Dedifferentiated amniotic fluid mesenchymal stem cell (primary cell): ENCODE measurements around the gene PVR.
"Not testable (repeated sequence)": the region's sequence is repeated elsewhere in the genome, so short reads cannot be mapped to it uniquely, and the experiment has no call there.

Source experiments
- DNase-seq: peaks from one replicate; pipeline ENCODE4 v3.0.0-alpha.2; 2016; ENCODE audit errors: extremely low spot score

The PVR gene

DNA sequence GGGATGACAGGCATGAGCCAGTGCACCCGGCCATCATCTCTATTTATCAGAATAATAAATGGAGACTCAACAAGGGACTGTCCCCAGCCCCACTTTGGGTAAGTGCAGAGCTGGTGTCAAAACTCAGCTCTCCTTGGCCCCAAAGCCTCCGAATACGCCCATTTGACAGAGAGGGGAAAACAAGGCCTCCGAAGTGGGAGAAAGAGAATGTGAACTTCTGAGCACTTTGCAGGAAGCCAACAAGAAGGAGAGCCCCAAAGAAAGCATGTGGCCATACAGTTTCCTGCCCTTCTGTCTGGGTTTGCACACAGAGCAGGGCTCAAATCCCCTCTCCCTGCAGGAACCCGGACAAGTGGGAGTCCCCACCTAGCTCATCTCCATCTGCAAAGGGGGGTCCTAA lies 56.8 kb downstream of the PVR start:
- DNase-seq = no peak

DNA sequence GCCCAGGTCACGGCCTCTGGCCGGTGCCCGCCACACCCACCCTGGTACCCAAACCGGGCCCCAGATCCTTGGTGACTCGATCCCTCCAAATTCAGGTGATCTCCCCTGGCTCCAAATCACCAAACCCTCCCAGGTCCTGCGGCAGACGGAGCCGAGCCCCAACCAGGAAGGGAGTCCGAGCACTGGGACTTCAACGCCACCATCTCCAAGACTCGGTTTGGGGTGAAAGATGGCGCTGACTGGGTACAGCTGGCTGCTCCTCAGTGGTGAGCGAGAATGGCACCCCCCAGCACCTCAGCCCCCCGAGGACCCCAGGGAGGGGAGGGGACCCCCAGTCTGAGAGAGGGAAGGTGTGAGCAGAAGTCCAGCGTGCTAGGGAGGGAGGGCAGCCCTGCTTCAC lies 57.5 kb downstream of the PVR start:
- no peak for DNase-seq

DNA sequence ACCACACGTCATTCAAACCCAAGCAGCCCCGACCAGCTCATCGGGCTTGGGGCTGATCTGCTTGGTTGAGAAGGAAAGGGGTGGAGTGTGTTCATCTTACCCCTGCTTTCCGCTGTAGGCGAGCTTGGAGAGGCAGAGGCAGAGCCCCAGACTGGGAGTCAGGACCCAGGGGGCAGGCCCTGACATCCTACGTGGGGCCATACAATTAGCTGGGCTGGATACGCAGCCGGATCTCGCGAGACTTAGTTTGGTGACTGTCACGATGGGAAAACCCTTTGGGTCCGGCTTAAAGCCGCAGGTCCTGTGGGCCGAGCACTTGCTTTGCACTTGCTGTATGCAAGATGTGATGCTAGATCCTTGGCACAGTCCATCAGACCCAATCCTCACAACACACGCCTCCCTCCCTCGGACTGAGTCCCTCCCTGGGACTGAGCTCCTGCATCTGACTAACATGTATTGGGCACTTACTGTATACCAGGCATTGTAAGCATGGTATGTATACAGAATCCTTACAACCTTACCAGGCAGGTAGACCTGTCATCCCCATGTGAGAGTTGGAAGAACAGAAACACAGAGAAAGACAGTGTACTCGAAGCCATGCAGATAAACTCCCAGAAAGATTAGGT lies 59.0 kb downstream of the PVR start:
- no peak for DNase-seq

DNA sequence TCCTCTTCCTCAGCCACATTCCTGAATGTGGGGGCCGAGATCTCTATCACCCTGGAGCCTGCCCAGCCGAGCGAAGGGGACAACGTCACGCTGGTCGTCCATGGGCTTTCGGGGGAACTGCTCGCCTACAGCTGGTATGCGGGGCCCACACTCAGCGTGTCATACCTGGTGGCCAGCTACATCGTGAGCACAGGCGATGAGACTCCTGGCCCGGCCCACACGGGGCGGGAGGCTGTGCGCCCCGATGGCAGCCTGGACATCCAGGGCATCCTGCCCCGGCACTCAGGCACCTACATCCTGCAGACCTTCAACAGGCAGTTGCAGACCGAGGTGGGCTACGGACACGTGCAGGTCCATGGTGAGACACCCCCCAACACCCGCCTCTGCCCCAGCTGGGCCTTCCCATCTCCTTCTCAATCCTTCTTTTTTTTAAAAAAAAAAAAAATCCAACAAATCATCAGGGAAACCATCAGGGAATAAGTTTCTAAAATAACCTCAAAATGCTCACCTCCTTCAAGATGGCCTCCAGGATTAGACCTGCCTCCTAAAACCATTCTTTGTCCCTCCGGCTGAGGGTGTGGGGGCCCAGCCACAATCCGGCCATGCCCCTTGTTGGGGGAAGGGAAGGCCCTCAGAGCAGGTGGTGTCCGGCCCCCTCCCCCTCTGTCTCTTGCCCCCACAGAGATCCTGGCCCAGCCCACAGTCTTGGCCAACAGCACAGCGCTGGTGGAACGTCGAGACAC lies 59.8 kb downstream of the PVR start:
- no peak for DNase-seq

DNA sequence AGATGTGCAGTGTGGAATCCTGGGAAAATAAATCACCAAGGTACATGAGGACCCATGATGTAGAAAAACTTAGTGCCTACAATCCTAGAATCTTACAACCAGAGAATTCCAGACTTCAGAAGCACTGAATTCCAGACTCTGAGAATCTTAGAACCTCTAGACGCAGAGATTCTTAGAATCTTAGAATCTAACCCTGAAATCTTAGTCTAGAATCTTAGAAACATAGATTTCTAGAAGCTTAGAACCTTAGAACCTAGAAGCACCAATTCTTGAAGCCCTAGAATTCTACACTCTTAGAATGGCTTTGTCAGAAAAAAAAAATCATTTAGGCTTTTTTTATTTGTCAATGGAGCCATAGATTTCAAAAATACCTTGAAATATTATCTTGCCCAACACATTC lies 61.3 kb downstream of the PVR start:
- no peak for DNase-seq

DNA sequence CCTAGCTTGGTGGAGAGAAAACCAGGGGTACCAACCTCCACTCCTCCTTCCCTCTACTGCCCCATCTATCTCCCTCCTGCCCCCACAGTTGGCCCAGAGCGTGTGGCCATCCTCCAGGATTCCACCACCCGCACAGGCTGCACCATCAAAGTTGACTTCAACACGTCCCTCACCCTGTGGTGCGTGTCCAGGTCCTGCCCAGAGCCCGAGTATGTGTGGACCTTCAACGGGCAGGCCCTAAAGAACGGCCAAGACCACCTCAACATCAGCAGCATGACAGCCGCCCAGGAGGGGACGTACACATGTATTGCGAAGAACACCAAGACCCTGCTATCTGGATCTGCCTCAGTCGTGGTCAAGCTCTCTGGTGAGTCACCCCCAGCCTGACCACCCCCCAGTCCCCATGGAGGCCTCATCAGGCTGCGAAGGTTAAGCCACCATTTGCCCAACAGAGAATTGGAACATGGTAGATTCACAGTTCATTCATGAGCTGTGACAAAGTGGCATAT lies 61.8 kb downstream of the PVR start:
- DNase-seq = no peak

DNA sequence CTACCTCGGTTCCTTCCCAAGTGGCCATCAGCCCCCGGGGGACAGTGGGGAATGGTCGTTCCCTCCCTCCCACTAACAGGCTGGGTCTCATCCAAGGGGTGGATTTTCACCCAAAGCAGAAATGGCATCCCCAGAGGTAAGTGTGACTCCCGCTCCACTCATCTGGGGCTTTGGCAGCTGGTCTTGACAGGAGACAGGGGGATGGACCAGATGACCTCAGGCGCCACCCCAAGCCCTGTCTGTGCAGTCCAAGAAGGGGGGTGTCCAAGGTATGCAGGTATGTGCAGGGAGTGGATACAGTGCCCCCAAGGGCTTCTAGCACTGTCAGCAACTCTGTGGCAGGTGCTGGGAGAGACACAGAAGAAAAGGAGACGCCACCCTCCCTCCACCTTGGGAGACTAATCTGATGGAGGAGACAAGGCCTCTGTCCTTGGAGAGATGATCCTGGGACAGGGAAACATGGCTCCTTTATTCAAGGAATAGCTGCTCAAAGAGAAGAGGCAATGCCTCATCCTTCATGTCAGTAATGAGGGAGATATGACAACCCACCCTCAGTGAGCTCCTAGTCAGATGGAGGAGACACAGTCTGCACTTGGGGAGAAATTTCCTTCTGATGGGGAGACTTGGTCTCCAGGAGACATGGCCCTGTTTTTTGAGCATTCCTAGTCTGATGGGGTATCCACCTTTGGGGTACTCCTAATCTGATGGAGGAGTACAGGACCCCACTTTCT lies 63.0 kb downstream of the PVR start:
- DNase-seq = no peak

DNA sequence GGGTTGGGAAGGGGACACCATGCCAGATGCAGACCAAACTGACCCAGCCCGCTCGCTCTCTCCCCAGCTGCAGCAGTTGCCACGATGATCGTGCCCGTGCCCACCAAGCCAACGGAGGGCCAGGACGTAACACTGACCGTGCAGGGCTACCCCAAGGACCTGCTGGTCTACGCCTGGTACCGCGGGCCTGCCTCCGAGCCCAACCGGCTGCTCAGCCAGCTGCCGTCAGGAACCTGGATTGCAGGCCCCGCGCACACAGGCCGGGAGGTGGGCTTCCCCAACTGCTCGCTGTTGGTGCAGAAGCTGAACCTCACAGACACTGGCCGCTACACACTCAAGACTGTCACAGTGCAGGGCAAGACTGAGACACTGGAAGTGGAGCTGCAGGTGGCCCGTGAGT lies 64.1 kb downstream of the PVR start:
- no peak for DNase-seq

DNA sequence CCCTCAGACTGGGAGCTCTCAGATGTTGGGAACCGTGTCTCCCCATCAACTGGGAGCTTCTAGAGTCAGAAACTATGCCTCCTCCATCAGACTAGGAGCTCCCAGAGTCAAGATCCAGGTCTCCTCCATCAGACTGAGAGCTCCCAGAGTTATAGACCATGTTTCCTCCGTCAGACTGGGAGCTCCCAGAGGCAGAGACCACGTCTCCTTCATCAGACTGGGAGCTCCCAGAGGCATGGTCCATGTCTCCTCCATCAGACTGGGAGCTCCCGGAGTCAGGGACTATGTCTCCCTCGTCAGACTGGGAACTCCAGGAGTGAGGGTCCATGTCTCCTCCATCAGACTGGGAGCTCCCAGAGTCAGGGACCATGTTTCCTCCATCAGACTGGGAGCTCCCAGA lies 65.2 kb downstream of the PVR start:
- no peak for DNase-seq

DNA sequence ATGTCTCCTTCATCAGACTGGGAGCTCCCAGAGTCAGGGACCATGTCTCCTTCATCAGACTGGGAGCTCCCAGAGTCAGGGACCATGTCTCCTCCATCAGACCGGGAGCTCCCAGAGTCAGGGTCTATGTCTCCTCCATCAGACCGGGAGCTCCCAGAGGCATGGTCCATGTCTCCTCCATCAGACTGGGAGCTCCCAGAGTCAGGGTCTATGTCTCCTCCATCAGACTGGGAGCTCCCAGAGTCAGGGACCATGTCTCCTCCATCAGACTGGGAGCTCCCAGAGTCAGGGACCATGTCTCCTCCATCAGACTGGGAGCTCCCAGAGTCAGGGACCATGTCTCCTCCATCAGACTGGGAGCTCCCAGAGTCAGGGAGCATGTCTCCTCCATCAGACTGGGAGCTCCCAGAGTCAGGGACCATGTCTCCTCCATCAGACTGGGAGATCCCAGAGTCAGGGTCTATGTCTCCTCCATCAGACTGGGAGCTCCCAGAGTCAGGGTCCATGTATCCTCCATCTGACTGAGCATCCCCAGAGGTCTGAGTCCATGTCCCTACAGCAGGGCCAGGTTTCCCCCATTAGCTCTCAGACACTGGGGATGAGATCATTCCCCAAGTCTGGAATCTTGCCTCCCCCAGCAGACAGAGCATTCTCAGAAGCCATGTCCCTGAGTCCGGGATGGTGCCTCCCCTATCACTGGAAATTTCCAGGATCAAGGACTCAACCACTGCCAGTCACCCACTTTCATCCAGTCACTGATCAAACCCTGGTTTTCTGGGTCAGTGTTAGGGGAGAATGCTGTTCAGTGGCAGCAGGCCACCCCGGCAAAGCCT lies 65.9 kb downstream of the PVR start:
- not testable (repeated sequence) for DNase-seq

DNA sequence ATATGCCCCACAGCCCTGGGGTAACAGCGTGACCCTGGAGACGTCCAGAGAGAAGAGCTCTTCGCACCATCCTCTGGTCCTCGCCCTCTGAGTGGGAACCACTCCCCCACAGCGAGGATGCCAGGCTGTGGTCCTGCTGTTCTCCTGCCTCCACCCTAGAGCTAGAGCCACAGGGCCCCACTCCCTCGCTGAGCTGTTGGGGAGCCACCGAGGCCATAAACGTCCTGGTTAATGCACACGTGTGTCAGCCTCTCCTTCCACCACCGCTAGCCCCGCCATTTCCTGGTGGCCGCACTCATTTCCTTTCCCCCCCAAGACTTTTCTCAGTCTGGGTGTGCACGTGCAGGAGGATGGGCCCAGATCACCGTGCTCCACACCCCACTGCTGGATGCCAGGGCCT lies 66.8 kb downstream of the PVR start:
- no peak for DNase-seq

DNA sequence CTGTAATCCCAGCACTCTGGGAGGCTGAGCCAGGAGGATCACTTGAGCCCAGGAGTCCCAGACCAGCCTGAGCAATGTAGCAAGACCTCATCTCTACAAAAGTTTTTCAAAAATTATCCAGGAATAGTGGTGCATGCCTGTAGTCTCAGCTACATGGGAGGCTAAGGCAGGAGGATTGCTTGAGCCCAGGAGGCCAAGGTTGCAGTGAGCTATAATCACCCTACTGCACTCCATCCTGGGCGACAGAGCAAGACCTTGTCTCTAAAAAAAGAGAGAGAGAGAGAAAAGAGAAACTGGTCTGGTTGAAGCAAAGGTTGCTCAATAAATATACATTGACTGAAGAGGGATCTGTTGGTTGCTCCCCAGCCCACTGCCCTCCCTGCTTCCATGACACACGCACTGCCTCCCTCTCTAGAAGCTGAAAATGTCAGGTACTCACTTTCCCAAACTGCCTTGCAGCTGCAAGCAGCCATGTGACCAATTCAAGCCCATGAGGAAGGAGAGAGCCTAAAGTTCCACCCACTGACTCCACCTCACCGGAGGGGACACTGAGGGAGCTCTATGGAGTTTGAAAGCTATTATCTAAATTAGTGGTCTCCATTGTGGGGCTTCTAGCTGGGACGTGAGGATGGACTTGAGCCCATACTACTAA lies 69.3 kb downstream of the PVR start:
- DNase-seq = no peak
